GM19468 (cell line): ENCODE measurements around the gene RRP12.
"Not testable (repeated sequence)": the region's sequence is repeated elsewhere in the genome, so short reads cannot be mapped to it uniquely, and the experiment has no call there.

ENCODE experiments used
- ATAC-seq: cut with Tn5 transposase; IDR thresholded peaks from one replicate; pipeline ENCODE4 v1.9.1; 2021; ENCODE audit warnings: mild to moderate bottlenecking, moderate library complexity, moderate number of reproducible peaks; ENCODE audit not compliant: unreplicated experiment; ENCODE audit errors: extremely low read depth

Gene RRP12, protein sequence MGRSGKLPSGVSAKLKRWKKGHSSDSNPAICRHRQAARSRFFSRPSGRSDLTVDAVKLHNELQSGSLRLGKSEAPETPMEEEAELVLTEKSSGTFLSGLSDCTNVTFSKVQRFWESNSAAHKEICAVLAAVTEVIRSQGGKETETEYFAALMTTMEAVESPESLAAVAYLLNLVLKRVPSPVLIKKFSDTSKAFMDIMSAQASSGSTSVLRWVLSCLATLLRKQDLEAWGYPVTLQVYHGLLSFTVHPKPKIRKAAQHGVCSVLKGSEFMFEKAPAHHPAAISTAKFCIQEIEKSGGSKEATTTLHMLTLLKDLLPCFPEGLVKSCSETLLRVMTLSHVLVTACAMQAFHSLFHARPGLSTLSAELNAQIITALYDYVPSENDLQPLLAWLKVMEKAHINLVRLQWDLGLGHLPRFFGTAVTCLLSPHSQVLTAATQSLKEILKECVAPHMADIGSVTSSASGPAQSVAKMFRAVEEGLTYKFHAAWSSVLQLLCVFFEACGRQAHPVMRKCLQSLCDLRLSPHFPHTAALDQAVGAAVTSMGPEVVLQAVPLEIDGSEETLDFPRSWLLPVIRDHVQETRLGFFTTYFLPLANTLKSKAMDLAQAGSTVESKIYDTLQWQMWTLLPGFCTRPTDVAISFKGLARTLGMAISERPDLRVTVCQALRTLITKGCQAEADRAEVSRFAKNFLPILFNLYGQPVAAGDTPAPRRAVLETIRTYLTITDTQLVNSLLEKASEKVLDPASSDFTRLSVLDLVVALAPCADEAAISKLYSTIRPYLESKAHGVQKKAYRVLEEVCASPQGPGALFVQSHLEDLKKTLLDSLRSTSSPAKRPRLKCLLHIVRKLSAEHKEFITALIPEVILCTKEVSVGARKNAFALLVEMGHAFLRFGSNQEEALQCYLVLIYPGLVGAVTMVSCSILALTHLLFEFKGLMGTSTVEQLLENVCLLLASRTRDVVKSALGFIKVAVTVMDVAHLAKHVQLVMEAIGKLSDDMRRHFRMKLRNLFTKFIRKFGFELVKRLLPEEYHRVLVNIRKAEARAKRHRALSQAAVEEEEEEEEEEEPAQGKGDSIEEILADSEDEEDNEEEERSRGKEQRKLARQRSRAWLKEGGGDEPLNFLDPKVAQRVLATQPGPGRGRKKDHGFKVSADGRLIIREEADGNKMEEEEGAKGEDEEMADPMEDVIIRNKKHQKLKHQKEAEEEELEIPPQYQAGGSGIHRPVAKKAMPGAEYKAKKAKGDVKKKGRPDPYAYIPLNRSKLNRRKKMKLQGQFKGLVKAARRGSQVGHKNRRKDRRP (N-terminal part only)

DNA sequence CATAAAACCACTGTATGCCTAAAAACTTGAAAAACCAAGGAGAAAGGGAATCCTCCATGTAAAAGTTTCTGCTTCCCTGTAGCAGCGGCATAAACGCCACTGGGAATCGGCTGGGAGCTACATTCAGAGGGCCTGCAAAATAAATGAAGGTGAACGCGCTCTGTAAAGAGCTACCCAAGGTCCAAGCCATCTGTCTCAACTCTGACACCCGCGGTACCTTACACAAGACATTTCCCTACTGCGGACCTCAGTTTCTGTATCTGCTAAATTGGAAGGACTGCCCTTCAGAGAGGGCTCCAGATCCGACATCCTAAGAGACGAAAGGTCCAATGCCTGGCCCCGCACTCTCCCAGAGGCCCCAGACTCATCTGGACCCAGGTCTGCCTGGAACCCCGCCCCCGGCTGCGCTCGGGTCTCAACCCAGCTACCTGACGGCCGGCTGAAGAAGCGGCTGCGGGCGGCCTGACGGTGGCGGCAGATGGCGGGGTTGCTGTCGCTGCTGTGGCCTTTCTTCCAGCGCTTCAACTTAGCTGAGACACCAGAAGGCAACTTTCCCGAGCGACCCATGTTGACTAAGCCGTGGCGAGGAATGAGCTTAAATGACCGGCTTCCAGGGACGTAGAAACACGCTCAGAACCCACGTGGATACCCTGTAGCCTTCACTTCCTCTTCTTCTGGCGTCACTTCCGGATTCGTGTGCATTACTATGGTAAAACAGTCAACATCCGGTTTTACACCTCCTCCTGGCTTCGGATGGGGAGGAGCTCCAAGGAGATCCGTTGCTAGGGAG is at the start of gene RRP12:
Gene RRP12, minus strand, starts transcription at position 676 of the 790 bp plus-strand sequence. Its CDS starts 109 bp downstream, at position 567.
- peak; percentile 84 for ATAC-seq

DNA sequence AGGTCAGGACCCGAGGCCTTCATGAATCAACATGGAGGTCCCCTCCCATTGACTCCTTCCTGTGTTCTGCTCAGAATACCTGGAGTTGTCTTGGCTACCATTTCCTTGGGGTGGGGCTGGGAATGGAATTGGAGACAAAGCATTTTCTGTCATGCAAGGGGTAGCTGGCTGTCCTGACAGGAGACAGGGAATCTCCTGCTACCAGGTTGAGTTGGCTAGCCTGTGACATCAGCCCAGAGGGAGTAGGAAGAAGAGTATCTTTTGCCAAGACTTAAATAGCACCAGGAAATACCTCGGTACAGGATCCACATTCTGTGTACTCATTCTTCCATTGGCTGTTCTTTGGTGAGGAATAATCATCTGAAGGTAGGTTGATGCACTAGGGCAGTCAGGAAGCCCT is 49.7 kb upstream of the RRP12 start:
- ATAC-seq = no peak

DNA sequence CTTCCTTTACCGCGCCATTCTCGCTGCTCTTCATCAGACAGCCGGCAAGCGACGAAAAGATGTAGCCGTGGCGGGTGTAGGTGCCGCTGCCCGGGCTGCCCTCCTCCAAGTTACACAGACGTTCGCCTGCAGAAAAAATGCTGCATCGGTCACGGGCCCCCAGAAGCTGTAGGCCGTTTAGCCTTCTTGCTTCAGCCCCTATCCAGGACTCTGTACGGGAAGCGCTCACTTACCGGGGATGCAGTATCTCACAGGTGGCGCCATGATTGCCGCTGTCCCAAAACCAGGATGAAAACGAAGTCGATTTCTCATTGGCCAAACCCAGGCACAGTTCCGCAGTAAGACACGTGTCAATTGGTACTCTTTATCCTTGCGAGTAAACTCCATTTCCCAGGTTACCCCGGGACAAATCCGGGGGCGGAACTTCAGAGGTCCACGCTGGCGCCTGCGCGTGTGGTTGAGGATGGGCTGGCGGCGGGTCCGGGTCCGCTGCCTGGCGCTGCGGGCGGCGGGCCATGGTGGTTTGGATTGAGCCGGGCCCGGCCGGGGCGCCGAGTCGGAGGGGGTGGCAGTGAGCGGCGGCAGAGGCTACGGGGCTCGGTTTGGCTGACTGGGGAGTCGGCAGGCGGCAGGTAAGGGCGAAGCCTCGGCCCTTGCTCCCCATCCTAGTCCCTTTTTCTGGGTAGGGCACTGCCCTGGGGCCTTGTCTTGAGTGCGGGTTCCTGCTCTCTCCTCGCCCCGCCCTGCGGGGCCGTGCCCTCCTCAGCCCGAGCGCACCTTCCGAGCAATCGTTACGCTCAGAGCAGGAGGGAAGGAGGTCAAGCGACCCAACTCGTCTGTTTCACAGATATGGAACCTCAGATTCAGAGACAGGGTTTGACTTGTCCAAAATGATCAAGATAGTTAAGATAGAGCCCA is 44.8 kb upstream of the RRP12 start, which contains the start of the genes EXOSC1 and ZDHHC16:
Gene EXOSC1, minus strand, starts transcription at position 285 of the 918 bp plus-strand sequence. Its CDS starts 21 bp downstream, at position 264.
Gene ZDHHC16, plus strand, starts transcription at position 454 of the 918 bp plus-strand sequence. CDS start 5,501 bp downstream, outside the sequence.
- ATAC-seq = peak; percentile 95

DNA sequence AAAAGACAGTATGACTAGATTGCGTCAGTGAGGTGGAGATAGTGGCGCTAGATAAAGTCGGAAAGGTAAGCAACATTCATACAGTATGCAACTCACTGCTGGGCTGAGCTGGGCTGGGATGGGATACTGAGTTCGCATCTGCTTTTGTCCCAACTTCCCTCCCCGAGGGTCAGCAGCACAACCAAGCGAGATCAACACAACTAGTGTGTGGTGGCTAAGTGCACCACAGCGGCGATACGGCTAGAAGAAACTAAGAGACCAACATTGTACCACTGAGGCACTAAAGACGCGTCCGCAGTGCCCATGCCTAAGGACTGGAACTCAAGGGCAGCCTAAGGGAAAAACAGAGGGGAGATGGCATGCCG is 44.2 kb upstream of the RRP12 start:
- ATAC-seq = no peak

DNA sequence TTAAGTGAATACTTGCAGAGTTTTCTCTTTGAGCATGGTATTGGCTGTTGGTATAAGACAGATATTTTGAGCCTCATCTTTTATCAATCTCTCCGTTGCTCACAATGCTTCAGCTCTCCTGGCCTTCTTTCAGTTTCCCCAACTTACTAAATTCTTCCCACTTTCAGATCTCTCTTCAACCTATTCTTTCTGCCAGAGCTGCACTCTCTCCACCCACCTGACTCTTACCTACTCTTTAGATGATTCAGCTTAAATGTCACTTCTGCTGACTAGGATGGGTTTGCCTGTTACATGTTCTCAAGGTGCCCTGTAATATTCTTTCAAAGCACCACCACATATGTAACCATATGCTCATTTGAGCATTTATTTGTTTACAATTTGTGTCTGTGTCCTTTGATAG is 43.1 kb upstream of the RRP12 start:
- no peak for ATAC-seq

DNA sequence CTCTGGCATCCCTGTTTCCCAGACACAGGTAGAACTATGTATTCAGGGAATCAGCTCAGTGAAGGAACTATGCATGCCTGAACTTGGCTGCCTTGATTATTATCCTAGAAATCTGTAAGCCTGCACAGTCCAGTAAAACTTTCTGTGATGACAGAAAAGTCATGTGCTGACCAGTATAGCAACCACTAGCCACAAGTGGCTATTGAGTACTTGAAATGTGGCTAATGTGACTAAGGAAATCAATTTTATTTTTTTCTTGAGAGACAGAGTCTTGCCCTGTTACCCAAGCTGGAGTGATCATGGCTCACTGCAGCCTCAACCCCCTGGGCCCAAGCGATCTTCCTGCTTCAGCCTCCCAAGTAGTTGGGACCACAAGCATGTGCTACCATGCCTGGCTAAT is 41.1 kb upstream of the RRP12 start:
- no peak for ATAC-seq

DNA sequence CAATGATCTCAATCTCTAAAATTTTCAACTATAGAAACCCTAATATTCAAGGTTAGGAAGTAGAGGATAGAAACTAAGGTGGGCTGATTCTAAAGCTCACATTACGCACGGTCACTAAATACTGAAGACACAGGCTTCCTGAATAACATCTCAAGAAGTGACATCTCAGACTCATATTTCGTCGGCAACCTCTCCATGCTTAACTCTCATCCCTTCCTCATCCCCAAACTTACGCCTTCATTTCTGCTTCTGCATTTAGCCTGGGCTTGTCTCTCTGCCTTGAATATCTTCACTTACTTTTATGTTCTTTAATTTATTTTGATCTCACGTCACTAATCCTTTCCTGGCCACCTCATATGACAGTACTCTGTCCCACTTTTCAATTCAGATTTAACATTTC is 34.1 kb upstream of the RRP12 start:
- no peak for ATAC-seq

DNA sequence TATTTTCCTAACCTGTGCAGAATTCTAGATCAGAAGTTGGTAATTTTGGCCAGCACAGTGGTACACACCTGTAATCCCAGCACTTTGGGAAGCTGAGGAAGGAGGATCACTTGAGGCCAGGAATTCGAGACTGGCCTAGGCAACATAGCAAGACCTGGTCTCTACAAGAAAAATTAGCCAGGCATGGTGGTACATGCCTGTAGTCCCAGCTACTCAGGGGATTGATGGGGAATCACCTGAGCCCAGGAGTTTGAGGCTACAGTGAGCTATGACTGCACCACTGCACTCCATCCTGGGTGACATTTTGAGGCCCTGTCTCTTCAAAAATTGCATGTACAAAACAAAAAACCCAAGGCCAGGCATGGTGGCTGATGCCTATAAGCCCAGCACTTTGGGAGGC is 33.4 kb upstream of the RRP12 start:
- ATAC-seq = no peak

DNA sequence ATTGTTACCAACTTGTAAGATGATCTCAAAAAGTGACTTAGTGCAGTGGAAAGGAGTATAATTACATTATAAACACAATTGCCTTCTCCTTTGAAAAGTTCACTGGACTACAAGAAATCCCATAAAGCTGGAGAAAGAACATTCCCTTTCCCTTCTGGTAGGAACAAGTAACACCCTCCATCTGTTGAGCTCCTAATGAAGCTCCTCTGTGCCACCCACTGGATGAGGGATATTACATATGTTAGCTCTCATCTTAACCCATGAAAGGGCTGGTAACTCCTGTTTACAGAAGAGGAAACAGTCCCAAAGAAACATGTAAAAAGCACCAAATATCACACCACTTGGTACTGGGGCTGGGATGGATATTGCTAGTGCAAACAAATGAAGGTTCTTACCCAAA is 32.9 kb upstream of the RRP12 start:
- no peak for ATAC-seq

DNA sequence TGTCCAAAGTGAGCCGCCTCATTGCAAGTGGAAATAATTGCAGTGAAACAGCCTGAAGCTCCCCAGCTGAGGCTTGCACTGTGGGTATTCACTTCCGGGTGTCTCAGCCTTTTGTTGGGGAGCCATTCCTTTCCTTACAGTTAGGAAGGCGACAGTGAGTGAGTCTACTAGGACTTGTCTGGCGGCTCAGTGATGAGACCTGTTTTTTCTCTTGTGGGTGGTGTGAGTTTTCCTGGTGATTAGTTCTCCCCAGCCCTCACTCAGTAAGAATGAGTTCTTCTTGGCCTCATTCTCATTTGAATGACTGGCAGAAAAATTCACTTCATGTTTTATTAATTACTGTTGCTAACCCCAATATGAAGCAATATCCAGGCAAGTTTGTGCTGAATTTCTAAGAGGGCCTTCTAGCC is 27.4 kb upstream of the RRP12 start:
- no peak for ATAC-seq

DNA sequence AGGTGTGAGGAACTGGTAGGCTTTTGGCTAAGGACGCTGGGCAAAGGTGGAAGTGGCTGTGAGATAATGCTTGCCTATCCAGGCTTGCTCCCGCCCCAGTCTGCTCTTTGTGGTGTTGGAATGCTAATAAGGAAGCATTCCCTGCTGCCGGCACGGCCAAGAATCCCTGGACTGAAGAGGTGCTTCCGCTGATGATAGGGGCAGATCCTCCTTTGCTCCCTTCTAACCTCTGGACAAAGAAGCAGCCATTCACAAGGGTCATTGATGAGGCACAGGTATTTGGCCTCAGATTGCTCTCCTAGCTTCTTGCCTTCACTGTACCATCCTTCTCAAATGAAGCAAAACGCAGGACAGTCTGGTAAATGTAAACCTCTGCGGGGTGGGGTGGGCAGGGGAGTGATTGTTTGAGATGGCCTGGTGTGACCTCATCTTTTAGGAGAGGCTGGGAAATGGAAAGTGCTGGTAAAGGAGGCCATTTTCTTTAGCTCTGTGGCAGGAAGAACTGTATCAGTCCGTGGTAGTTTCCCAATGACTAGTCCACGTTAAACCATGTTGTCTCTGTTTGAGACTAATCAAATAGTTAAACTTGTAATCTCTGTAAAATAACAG is 26.5 kb upstream of the RRP12 start:
- ATAC-seq = no peak

DNA sequence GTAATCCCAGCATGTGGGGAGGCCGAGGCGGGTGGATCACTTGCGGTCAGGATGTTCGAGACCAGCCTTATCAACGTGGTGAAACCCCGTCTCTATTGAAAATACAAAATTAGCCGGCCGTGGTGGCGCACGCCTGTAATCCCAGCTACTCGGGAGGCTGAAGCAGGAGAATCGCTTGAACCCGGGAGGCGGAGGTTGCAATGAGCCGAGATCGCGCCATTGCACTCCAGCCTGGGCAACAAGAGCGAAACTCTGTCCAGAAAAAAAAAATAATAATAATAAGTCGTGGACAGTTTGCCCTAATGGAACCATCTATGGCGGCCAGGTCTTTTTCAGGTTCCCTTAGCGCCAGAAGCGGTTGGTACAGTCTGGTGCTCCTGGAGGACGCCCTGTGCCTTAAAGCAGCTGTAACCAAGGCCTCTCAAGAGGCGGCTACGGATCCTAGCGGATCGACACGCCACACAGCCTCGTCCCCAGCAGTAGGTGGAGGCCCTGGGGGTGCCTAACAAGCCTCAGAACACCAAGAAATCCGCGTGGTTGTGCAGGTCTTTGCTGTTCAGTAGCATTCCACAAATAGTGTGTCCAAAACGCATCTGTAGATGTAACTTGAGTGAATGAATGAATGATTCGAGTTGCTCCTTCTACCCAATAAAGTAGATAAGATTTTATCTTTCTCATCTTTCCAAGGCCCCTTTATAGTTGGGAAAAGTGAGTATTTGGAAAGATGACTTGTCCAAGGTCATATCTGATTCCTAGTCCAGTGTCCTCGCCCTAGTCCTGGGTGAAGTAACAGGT is 25.8 kb upstream of the RRP12 start:
- ATAC-seq = no peak

DNA sequence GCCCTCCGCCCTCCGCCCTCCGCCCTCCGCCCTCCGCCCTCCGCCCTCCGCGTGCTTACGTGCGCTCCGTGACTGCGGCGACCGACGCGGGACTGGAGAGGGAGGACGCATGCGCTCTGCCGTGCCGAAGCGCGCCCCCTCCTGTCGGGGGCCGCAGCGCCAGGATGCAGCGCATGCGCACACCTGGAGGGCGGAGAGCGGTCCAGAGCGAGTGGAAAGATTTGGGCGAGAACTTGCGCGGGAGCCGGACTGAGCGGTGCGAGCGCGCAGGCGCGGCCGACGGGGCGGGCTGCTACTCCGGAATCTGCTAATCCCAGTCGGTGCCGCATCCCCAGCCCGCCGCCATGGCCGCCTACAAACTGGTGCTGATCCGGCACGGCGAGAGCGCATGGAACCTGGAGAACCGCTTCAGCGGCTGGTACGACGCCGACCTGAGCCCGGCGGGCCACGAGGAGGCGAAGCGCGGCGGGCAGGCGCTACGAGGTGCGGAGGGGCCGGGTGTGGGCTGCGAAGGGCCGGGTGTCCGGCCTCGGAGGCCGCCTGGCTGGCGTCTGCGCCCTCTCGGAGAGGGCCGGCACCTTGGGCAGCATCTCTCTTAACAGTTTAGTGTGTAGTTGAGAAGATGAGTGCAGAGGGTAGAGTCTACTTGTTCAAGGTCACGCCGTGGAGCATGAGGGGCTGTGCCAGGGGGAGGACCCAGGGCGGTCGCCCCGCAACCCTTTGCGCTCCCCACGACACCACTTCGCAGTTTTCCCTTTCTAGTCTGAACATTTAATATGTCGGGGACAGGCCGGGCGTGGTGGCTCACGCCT is 25.0 kb upstream of the RRP12 start, which contains the start of gene PGAM1:
Gene PGAM1, plus strand, starts transcription at position 228 of the 812 bp plus-strand sequence. Its CDS starts 117 bp downstream, at position 345.
- ATAC-seq = peak; percentile 71

DNA sequence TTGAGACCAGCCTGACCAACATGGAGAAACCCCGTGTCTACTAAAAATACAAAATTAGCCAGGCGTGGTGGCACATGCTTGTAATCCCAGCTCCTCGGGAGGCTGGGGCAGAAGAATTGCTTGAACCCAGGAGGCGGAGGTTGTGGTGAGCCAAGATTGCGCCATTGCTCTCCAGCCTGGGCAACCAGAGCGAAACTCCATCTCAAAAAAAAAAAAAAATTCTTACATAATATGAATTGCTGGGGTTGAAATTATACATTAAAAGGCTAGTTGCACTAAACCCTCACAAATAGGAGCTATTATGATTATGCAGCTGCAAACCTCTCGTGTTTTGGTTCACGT is 22.6 kb upstream of the RRP12 start:
- ATAC-seq = not testable (repeated sequence)

DNA sequence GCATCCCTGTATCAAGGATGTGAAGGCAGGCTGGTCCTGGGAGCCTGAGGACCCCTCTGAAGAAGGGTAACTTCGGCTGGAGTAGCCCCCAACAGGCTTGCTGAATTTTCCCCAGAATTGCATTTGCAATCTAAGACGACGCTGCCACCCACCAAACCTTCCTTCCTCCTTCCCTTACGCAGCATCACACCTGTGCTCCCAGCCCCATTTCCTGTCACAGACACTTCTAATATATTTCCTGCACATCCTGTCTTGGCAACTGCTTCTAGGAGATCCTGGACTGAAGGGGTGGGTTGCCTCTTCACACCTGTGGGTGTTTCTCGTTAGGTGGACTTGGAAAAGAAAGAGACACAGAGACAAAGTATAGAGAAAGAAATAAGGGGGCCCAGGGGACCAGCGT is 15.4 kb upstream of the RRP12 start:
- no peak for ATAC-seq

DNA sequence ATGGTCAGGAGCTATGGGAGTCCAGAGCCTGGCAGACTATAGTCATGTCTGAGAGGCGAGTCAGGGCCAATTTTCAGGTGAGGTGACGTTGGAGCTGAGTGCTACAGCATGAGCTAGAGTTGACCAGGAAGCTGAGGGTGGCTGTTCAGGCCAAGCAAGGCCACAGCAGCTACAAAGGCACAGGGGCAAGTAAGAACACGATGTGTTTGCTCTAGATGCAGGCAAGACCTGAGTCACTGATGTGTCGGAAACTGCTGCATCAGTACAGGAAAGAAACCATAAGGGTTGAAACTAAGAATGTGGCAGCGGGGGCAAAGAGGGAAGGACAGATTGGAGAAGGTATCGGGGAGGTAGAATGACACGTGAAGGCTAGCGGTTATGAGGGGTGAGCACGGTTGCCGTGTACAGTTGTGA is 11.8 kb upstream of the RRP12 start:
- no peak for ATAC-seq
